Right kidney (tissue), 1 donor: Measurements from ENCODE around the gene KRTAP5-5.
"Not testable (repeated sequence)": the region's sequence is repeated elsewhere in the genome, so short reads cannot be mapped to it uniquely, and the experiment has no call there.

ENCODE experiments used
- DNase-seq: peaks from one replicate; pipeline ENCODE4 v3.0.0-alpha.2; 2016

Gene KRTAP5-5

GRCh38 chr11:1642288-1643145, 12.9 kb downstream of the KRTAP5-5 start:
- DNase-seq: no peak

GRCh38 chr11:1643146-1643690, 13.6 kb downstream of the KRTAP5-5 start:
- DNase-seq: no peak

- DNase-seq: no peak
Measured at GRCh38 chr11:1644601-1645356, 15.2 kb downstream of the KRTAP5-5 start.

GRCh38 chr11:1645357-1645821, 15.8 kb downstream of the KRTAP5-5 start:
- DNase-seq: no peak

- not testable (repeated sequence) for DNase-seq
Measured at GRCh38 chr11:1646540-1646939, 17.0 kb downstream of the KRTAP5-5 start.

- DNase-seq: no peak
Measured at GRCh38 chr11:1647901-1648652, 18.5 kb downstream of the KRTAP5-5 start.

GRCh38 chr11:1648653-1649420, 19.3 kb downstream of the KRTAP5-5 start:
- DNase-seq: no peak

GRCh38 chr11:1650034-1650917, 20.7 kb downstream of the KRTAP5-5 start:
- no peak for DNase-seq

GRCh38 chr11:1650918-1651262, 21.3 kb downstream of the KRTAP5-5 start:
- DNase-seq: no peak

- DNase-seq: no peak
Measured at GRCh38 chr11:1651411-1651980, 21.9 kb downstream of the KRTAP5-5 start.

- DNase-seq: no peak
Measured at GRCh38 chr11:1652026-1652425, 22.5 kb downstream of the KRTAP5-5 start.

- DNase-seq: no peak
Measured at GRCh38 chr11:1652442-1652770, 22.8 kb downstream of the KRTAP5-5 start.

- DNase-seq: peak; percentile 75
Measured at GRCh38 chr11:1652771-1653540, 23.4 kb downstream of the KRTAP5-5 start.

GRCh38 chr11:1653541-1654387, 24.2 kb downstream of the KRTAP5-5 start:
- DNase-seq: no peak

GRCh38 chr11:1654388-1655167, 25.0 kb downstream of the KRTAP5-5 start:
- DNase-seq: no peak

GRCh38 chr11:1655168-1656060, 25.8 kb downstream of the KRTAP5-5 start:
- DNase-seq: no peak

GRCh38 chr11:1656061-1656441, 26.5 kb downstream of the KRTAP5-5 start:
- DNase-seq: no peak
